Measurements from ENCODE around the gene PTPRS.
"Not testable (repeated sequence)": the region's sequence is repeated elsewhere in the genome, so short reads cannot be mapped to it uniquely, and the experiment has no call there.

Gene PTPRS

GRCh38 chr19:5336195-5336965 lies 4.2 kb downstream of the PTPRS start:
- peak; percentile 74 for DNase-seq (ENCODE audit: low read depth, low spot score)
- H3K4me3 ChIP-seq (ENCODE audit: low read length), result peak overlapping the region; percentile 31

GRCh38 chr19:5335593-5335992 lies 5.0 kb downstream of the PTPRS start:
- peak overlapping the region; percentile 21 for H3K4me3 ChIP-seq (ENCODE audit: low read length)
- DNase-seq (ENCODE audit: low read depth, low spot score), result no peak

- DNase-seq (ENCODE audit: low read depth, low spot score), result no peak
- H3K4me3 ChIP-seq (ENCODE audit: low read length), result no peak overlapping the region
Measured at GRCh38 chr19:5334824-5335500, 5.7 kb downstream of the PTPRS start.

- H3K4me3 ChIP-seq (ENCODE audit: low read length), result no peak overlapping the region
- DNase-seq (ENCODE audit: low read depth, low spot score), result no peak
Measured at GRCh38 chr19:5334366-5334739, 6.3 kb downstream of the PTPRS start.

GRCh38 chr19:5333581-5334365 lies 6.8 kb downstream of the PTPRS start:
- DNase-seq (ENCODE audit: low read depth, low spot score), result no peak
- H3K4me3 ChIP-seq (ENCODE audit: low read length), result no peak overlapping the region

- DNase-seq (ENCODE audit: low read depth, low spot score), result no peak
- no peak overlapping the region for H3K4me3 ChIP-seq (ENCODE audit: low read length)
Measured at GRCh38 chr19:5332501-5332900, 8.1 kb downstream of the PTPRS start.

- no peak for DNase-seq (ENCODE audit: low read depth, low spot score)
- no peak overlapping the region for H3K4me3 ChIP-seq (ENCODE audit: low read length)
Measured at GRCh38 chr19:5331790-5332189, 8.8 kb downstream of the PTPRS start.

GRCh38 chr19:5330307-5330720 lies 10.3 kb downstream of the PTPRS start:
- peak; percentile 83 for DNase-seq (ENCODE audit: low read depth, low spot score)
- no peak overlapping the region for H3K4me3 ChIP-seq (ENCODE audit: low read length)

GRCh38 chr19:5329141-5329540 lies 11.5 kb downstream of the PTPRS start:
- DNase-seq (ENCODE audit: low read depth, low spot score), result no peak
- no peak overlapping the region for H3K4me3 ChIP-seq (ENCODE audit: low read length)

- not testable (repeated sequence) for H3K4me3 ChIP-seq (ENCODE audit: low read length); DNase-seq (ENCODE audit: low read depth, low spot score)
Measured at GRCh38 chr19:5328407-5328806, 12.2 kb downstream of the PTPRS start.

- no peak for DNase-seq (ENCODE audit: low read depth, low spot score)
- no peak overlapping the region for H3K4me3 ChIP-seq (ENCODE audit: low read length)
Measured at GRCh38 chr19:5326986-5327623, 13.5 kb downstream of the PTPRS start.

- DNase-seq (ENCODE audit: low read depth, low spot score), result no peak
- H3K4me3 ChIP-seq (ENCODE audit: low read length), result no peak overlapping the region
Measured at GRCh38 chr19:5326545-5326944, 14.1 kb downstream of the PTPRS start.

GRCh38 chr19:5324947-5325346 lies 15.7 kb downstream of the PTPRS start:
- H3K4me3 ChIP-seq (ENCODE audit: low read length), result no peak overlapping the region
- DNase-seq (ENCODE audit: low read depth, low spot score), result no peak

GRCh38 chr19:5323475-5323811 lies 17.2 kb downstream of the PTPRS start:
- H3K4me3 ChIP-seq (ENCODE audit: low read length), result no peak overlapping the region
- DNase-seq (ENCODE audit: low read depth, low spot score), result no peak

GRCh38 chr19:5321851-5322681 lies 18.5 kb downstream of the PTPRS start:
- H3K4me3 ChIP-seq (ENCODE audit: low read length), result peak overlapping the region; percentile 16; the same call in 1 of the 2 replicates
- peak; percentile 18 for DNase-seq (ENCODE audit: low read depth, low spot score)

- H3K4me3 ChIP-seq (ENCODE audit: low read length), result no peak overlapping the region
- no peak for DNase-seq (ENCODE audit: low read depth, low spot score)
Measured at GRCh38 chr19:5321066-5321642, 19.5 kb downstream of the PTPRS start.

- H3K4me3 ChIP-seq (ENCODE audit: low read length), result no peak overlapping the region
- DNase-seq (ENCODE audit: low read depth, low spot score), result no peak
Measured at GRCh38 chr19:5319516-5319915, 21.1 kb downstream of the PTPRS start.

GRCh38 chr19:5318306-5318705 lies 22.3 kb downstream of the PTPRS start:
- no peak for DNase-seq (ENCODE audit: low read depth, low spot score)
- no peak overlapping the region for H3K4me3 ChIP-seq (ENCODE audit: low read length)

Data from Jurkat, Clone E6-1 (cell line).